Lower leg skin (tissue), 4 donors: ENCODE data around the gene IRX5. TPM values are rescaled to one million over a fixed set of nuclear protein-coding genes. Genes with fewer than 3 reads are reported as not detected.

Experiments
- DNase-seq, 2 donors: peaks; one replicate each; pipeline ENCODE4 v3.0.0-alpha.2; 2019; ENCODE audit warnings: low spot score in 2 of 2
- H3K4me3 ChIP-seq: fragments of 200-600 bp; sonication (generic); 2 replicates; pipeline ENCODE4 v1.5.1; 2017; ENCODE audit warnings: mild to moderate bottlenecking, low read depth; ENCODE audit not compliant: poor library complexity, severe bottlenecking
- POLR2A ChIP-seq, 2 donors: fragments of 450-650 bp; IDR thresholded peaks; one replicate each; pipeline ENCODE4 v1.6.1; 2016 to 2017; ENCODE audit warnings: antibody characterized with exemption in 2 of 2, mild to moderate bottlenecking in 1 of 2, moderate library complexity in 1 of 2
- WGBS, 2 donors: methylation state at CpG; one replicate each; pipeline ENCODE4 v1.1.5; 2018; 5-methylcytosine and 5-hydroxymethylcytosine counted together
- intact Hi-C: fragments of 100-400 bp; cut with DNase I; formaldehyde crosslinking; loops from one replicate; pipeline ENCODE4 v1.15.0; 2023; ENCODE audit warnings: low total_unique reads
- total RNA-seq, 4 donors: library from RNA; depleted of rRNA; stranded (reverse); fragments of >200 nt; gene quantifications; one replicate each; pipeline ENCODE4 v1.1.0, GENCODE V29; 2016
- TF ChIP-seq, protein P1 (sequence below), 3 donors: fragments of 450-650 bp; IDR thresholded peaks; one replicate each; pipeline ENCODE4 v1.5.1; 2016; ENCODE audit warnings: antibody characterized with exemption in 3 of 3, mild to moderate bottlenecking in 3 of 3, moderate library complexity in 2 of 3

Gene IRX5
- total RNA-seq, 4 donors from 2014 or later: 47.0 to 99.1 (median 68.7) TPM

DNA sequence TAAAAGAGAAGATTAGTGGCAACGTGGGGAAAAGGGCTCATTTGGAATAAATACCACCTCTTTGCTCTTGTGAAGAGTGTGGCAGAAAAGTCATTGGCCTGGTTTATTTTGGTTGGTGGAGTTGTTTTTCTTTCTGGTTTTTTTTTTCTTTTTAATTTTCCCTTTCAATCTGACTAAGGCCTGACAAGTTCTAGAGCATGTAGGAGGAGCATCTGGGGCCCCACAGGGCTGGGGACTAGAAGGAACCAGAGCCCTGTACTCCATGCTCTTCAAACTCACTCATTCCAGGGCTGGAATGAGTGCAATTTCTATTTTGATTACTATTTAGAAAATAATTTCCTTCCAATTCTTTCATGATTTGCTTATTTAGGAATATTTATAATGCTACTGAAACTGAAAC is 13.3 kb downstream of the IRX5 start:
- TF ChIP-seq POLR2A (IDR thresholded peaks at IDR 0.05): no peak
- TF ChIP-seq, protein P1, sequence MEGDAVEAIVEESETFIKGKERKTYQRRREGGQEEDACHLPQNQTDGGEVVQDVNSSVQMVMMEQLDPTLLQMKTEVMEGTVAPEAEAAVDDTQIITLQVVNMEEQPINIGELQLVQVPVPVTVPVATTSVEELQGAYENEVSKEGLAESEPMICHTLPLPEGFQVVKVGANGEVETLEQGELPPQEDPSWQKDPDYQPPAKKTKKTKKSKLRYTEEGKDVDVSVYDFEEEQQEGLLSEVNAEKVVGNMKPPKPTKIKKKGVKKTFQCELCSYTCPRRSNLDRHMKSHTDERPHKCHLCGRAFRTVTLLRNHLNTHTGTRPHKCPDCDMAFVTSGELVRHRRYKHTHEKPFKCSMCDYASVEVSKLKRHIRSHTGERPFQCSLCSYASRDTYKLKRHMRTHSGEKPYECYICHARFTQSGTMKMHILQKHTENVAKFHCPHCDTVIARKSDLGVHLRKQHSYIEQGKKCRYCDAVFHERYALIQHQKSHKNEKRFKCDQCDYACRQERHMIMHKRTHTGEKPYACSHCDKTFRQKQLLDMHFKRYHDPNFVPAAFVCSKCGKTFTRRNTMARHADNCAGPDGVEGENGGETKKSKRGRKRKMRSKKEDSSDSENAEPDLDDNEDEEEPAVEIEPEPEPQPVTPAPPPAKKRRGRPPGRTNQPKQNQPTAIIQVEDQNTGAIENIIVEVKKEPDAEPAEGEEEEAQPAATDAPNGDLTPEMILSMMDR (IDR thresholded peaks at IDR 0.05): no peak
- H3K4me3 ChIP-seq: no peak overlapping the region
- intact Hi-C loops: no loop called here
- peak in 1 of 2 donors; percentile 6 for DNase-seq
- WGBS, 2 donors: 49 to 69% methylated on average over 1 of the region's 1 CpG

DNA sequence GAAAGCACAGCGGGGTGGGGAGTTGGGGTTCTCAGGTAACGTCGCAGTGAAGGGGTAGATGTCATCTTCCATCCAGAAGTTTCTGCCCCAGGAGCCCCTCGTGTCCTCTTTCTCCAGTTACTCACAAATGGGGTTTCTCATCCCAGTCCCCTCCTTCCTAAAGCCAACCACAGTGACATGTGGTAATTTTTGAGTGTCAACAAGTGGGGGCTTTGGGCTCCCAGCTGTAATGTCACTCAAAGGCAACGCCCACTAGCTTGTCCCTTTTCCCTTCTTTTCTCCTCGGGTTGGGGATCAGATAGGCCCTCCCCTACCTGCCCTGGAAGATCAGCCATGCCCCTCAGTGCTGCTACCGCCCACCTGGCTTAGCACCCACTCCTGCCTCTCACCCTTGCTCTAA is 14.4 kb downstream of the IRX5 start:
- DNase-seq: no peak
- TF ChIP-seq, protein P1 (IDR thresholded peaks at IDR 0.05): no peak
- no peak for TF ChIP-seq POLR2A (IDR thresholded peaks at IDR 0.05)
- intact Hi-C loops: no loop called here
- 82 to 88% methylated on average over 7 of the region's 7 CpGs for WGBS, 2 donors
- no peak overlapping the region for H3K4me3 ChIP-seq

DNA sequence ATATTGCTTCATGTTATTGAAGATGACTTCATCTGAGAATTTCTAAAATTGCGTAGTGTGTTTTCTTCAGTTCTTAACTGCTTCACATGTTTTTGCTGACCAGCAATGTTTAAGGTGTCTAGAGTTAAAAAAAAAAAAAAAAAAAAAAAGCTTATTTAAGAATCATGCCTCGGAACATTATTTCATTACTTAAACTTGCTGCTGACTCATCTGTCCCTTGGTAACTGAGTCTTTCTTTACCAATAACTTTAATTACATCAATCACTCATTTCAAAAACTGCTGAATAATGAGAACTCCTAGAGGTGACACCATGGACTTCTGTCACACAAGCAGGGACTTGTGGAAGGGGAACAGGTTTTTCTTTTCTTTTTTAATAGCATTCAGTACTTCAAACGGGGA is 16.2 kb downstream of the IRX5 start:
- TF ChIP-seq, protein P1 (IDR thresholded peaks at IDR 0.05): no peak
- TF ChIP-seq POLR2A (IDR thresholded peaks at IDR 0.05): no peak

DNA sequence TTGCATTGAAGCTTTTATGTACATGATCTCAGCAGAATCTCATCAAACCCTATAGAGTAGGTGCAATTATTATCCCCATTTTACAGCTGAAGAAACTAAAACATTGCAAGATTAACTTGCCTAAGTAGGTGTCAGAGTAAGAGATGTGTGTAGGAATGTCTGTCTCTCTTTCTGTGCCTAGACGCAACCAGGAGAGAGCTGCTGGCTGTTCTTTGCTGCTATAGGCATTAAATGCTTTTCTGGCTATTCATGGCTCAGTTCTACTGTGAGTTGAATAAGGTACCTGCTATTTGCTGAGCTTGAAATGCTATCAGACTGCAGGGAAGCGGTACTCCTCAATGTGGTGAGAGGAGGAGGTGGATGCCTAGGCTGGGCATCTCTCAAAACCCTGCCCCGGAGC is 17.0 kb downstream of the IRX5 start:
- DNase-seq: no peak
- intact Hi-C loops: no loop called here
- WGBS, 2 donors: 83 to 89% methylated on average over 3 of the region's 3 CpGs
- no peak overlapping the region for H3K4me3 ChIP-seq
- TF ChIP-seq, protein P1 (IDR thresholded peaks at IDR 0.05): no peak
- no peak for TF ChIP-seq POLR2A (IDR thresholded peaks at IDR 0.05)

More for the DNA sequence above, 16.2 kb downstream of the IRX5 start:
- DNase-seq: no peak
- no peak overlapping the region for H3K4me3 ChIP-seq
- 26 to 33% methylated on average over 3 of the region's 3 CpGs for WGBS, 2 donors
- intact Hi-C loops: no loop called here

DNA sequence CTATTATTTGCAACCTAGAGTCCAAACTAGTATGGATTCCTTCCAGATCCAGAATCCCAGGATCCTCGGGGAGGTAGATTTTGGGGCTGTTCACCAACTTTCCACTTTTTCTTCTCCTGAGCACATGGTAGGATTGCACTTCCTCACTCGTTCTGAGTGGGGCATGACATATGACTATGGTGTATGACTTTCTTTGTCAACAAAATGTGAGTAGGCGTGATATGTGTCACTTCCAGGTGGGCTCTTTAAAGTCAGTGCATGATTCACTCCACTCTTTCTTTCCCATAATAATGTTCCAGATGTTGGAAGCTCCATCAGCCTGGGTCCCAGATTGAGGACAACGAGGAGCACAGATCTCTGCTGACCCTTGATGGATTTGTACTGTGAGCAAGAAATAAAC is 21.5 kb downstream of the IRX5 start:
- intact Hi-C loops: no loop called here
- H3K4me3 ChIP-seq: no peak overlapping the region
- TF ChIP-seq POLR2A (IDR thresholded peaks at IDR 0.05): no peak
- TF ChIP-seq, protein P1 (IDR thresholded peaks at IDR 0.05): no peak
- no peak for DNase-seq
- 67% methylated on average over 4 of the region's 4 CpGs for WGBS, 2 donors

DNA sequence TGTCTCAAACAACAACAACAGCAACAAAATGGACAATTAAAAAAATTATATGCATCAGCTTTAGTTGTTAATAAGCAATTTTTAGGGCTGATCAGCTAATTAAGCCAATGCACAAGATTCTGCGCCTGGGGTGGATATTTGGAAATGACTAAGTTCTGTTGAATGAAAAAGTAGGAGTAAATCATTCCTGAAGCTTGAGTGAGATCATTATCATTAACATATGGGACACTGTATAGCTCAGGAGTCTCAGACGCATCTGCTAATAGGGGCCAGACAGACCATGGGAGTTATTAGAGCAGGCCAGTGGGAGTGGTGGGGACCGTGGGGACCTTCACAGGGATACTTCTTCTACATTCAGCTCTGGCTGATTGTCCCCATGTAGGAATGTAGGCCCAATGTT is 22.8 kb downstream of the IRX5 start:
- no peak for DNase-seq
- WGBS, 2 donors: 91 to 97% methylated on average over 3 of the region's 3 CpGs
- no peak for TF ChIP-seq POLR2A (IDR thresholded peaks at IDR 0.05)
- TF ChIP-seq, protein P1 (IDR thresholded peaks at IDR 0.05): no peak
- no peak overlapping the region for H3K4me3 ChIP-seq
- intact Hi-C loops: no loop called here
